ENCODE results near the gene MYO9A.

Gene MYO9A

GRCh38 chr15:71853543-71853942 lies 264.4 kb downstream of the MYO9A start:
- no peak for DNase-seq (ENCODE audit: low read depth)
- H3K4me3 ChIP-seq (ENCODE audit: low read depth, low read length) = no peak overlapping the region
- TF ChIP-seq, protein P1, sequence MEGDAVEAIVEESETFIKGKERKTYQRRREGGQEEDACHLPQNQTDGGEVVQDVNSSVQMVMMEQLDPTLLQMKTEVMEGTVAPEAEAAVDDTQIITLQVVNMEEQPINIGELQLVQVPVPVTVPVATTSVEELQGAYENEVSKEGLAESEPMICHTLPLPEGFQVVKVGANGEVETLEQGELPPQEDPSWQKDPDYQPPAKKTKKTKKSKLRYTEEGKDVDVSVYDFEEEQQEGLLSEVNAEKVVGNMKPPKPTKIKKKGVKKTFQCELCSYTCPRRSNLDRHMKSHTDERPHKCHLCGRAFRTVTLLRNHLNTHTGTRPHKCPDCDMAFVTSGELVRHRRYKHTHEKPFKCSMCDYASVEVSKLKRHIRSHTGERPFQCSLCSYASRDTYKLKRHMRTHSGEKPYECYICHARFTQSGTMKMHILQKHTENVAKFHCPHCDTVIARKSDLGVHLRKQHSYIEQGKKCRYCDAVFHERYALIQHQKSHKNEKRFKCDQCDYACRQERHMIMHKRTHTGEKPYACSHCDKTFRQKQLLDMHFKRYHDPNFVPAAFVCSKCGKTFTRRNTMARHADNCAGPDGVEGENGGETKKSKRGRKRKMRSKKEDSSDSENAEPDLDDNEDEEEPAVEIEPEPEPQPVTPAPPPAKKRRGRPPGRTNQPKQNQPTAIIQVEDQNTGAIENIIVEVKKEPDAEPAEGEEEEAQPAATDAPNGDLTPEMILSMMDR (IDR thresholded peaks at IDR 0.05; ENCODE audit: low read depth, low read length) = no peak
- TF ChIP-seq, protein P2, sequence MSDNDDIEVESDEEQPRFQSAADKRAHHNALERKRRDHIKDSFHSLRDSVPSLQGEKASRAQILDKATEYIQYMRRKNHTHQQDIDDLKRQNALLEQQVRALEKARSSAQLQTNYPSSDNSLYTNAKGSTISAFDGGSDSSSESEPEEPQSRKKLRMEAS (IDR thresholded peaks at IDR 0.05; ENCODE audit: low read depth, low read length) = no peak
- TF ChIP-seq MYC (IDR thresholded peaks at IDR 0.05; ENCODE audit: low read depth, low read length) (no peak), POLR2A (IDR thresholded peaks at IDR 0.05; ENCODE audit: extremely low read depth, insufficient read length) (no peak)

DNA sequence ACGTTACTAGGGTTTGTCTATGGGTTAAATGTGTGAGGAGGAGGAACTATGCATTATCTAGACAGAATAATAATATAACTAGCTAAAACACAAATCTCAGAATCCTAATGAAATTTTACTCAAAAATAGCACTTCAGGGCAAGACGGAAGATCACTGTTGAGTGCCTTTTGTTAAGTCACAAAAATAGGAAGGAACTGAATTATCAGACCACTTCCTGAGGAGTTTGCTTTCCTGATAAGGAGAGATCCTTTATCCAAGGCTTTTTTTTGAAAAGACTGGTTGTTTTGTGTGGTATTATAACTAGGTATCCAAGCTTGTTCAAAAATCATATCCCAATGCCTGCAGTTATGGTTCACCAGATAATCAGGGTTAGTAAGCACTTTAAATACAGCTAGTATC lies 273.0 kb downstream of the MYO9A start:
- no peak for DNase-seq (ENCODE audit: low read depth)
- TF ChIP-seq POLR2A (IDR thresholded peaks at IDR 0.05; ENCODE audit: extremely low read depth, insufficient read length) = no peak
- TF ChIP-seq, protein P1 (IDR thresholded peaks at IDR 0.05; ENCODE audit: low read depth, low read length) = no peak
- TF ChIP-seq, protein P2 (IDR thresholded peaks at IDR 0.05; ENCODE audit: low read depth, low read length) = no peak
- TF ChIP-seq MYC (IDR thresholded peaks at IDR 0.05; ENCODE audit: low read depth, low read length) = no peak
- H3K4me3 ChIP-seq (ENCODE audit: low read depth, low read length) = no peak overlapping the region

GRCh38 chr15:71841563-71841962 lies 276.4 kb downstream of the MYO9A start:
- no peak for DNase-seq (ENCODE audit: low read depth)
- TF ChIP-seq MYC (IDR thresholded peaks at IDR 0.05; ENCODE audit: low read depth, low read length) (no peak), POLR2A (IDR thresholded peaks at IDR 0.05; ENCODE audit: extremely low read depth, insufficient read length) (no peak)
- TF ChIP-seq, protein P1 (IDR thresholded peaks at IDR 0.05; ENCODE audit: low read depth, low read length) = no peak
- TF ChIP-seq, protein P2 (IDR thresholded peaks at IDR 0.05; ENCODE audit: low read depth, low read length) = no peak
- no peak overlapping the region for H3K4me3 ChIP-seq (ENCODE audit: low read depth, low read length)

- no peak for DNase-seq (ENCODE audit: low read depth)
- H3K4me3 ChIP-seq (ENCODE audit: low read depth, low read length) = no peak overlapping the region
- TF ChIP-seq POLR2A (IDR thresholded peaks at IDR 0.05; ENCODE audit: extremely low read depth, insufficient read length) (no peak), MYC (IDR thresholded peaks at IDR 0.05; ENCODE audit: low read depth, low read length) (no peak)
- TF ChIP-seq, protein P2 (IDR thresholded peaks at IDR 0.05; ENCODE audit: low read depth, low read length) = no peak
- TF ChIP-seq, protein P1 (IDR thresholded peaks at IDR 0.05; ENCODE audit: low read depth, low read length) = no peak
Measured at GRCh38 chr15:71830981-71831380, 287.0 kb downstream of the MYO9A start.

- DNase-seq (ENCODE audit: low read depth) = no peak
- TF ChIP-seq, protein P1 (IDR thresholded peaks at IDR 0.05; ENCODE audit: low read depth, low read length) = no peak
- TF ChIP-seq POLR2A (IDR thresholded peaks at IDR 0.05; ENCODE audit: extremely low read depth, insufficient read length) (no peak), MYC (IDR thresholded peaks at IDR 0.05; ENCODE audit: low read depth, low read length) (no peak)
- TF ChIP-seq, protein P2 (IDR thresholded peaks at IDR 0.05; ENCODE audit: low read depth, low read length) = no peak
- no peak overlapping the region for H3K4me3 ChIP-seq (ENCODE audit: low read depth, low read length)
Measured at GRCh38 chr15:71826196-71826595, 291.8 kb downstream of the MYO9A start.
